T-helper 1 cell (primary cell): ENCODE data around the gene CRYGD.
A peak's percentile ranks its signal among the peaks of the same experiment; 100 is the strongest.

Experiments used
- DNase-seq, 5 donors: peaks; one replicate each; pipeline ENCODE4 v3.0.0-alpha.2; 2012 to 2020

The CRYGD gene

DNA sequence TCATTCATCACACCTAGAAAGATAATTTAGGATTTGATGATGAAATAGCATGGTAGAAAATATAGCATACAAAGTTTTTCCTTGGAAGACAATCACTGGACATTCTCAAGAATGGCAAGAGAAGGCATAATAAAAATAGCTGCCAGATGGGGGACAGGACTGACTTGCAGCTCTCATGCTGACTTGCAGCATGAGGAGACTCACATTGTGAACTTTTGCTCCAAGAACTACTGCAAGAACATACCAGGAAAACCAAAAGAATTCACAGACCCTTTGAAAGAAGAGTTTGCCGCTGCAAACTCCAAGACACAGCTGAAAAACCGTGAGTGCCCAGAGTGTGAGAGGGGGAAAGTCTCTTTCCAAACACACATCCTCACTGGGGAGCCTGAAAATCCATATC, 47.0 kb downstream of the CRYGD start:
- DNase-seq: no peak

- no peak for DNase-seq
Measured at GRCh38 chr2:208074610-208075356, 49.5 kb downstream of the CRYGD start.

DNA sequence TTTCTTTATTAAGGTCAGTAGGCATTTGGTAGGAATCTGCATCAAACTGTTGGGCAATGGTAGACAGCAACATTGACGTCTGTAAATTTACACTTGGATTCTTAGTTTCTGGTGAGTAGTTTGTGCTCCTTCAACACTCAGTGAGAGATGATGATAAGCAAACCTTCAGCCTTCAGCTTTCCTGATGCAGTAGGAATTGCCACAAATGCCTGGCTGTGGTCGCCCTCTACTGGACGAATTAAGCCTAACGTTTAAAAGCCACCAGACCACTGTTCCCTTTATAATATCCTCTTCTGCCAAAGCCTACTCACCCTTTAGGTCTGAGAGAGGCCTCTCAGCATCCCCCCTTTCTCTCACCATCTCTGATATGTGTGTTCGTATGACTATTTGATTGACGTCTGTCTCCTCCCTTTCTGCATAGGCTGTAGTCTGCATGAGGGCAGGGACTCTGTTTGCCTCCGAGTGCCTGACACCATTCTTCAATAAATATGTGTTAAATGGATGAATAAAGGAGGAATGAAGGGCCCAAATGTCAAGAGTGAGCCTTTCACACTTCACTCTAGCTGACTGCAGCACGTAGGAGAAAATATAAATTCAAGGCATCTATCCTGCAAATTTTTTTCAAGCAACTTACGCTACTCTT, 52.0 kb downstream of the CRYGD start:
- DNase-seq: peak in 4 of 5 donors; percentile 11 to 38 (median 34)
